ENCODE measurements around the gene CDKN2AIP.

DNA sequence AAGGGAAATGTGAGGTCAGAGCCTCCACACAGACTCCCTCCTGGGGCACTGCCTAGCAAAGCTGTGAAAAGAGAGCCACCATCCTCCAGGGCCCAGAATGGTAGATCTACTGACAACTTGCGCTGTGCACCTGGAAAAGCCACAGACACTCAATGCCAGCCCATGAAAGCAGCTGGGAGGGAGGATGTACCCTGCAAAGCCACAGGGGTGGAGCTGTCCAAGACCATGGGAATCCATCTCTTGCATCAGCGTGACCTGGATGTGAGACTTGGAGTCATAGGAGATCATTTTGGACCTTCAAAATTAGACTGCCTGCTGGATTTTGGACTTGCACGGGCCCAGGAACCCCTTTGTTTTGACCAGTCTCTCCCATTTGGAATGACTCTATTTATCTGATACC is 22.8 kb downstream of the CDKN2AIP start:
- TF ChIP-seq POLR2A (IDR thresholded peaks at IDR 0.05; ENCODE audit: low read length) (no peak), GATA1 (IDR thresholded peaks at IDR 0.05; ENCODE audit: low read depth, low read length) (no peak)
